Activated CD8-positive, alpha-beta memory T cell treated with anti-CD3 and anti-CD28 coated beads, Interleukin-2, amount 50 U/mL, for 1 hour (primary cell): ENCODE measurements around the gene PRSS33.
A peak's percentile ranks its signal among the peaks of the same experiment; 100 is the strongest.

Experiments
- DNase-seq: peaks from one replicate; pipeline ENCODE4 v3.0.0-alpha.2; 2020; ENCODE audit errors: extremely low read depth

The PRSS33 gene

DNA sequence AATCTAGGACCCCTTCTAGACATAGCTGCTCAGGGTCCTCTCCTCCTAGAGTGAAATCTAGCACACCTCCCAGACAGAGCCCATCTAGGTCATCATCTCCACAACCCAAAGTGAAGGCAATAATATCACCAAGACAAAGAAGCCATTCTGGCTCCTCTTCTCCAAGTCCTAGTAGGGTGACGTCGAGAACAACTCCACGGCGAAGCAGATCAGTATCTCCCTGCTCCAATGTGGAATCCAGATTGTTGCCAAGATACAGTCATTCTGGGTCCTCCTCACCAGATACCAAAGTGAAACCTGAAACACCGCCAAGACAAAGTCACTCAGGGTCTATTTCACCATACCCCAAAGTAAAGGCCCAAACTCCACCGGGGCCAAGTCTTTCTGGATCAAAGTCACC is 24.2 kb downstream of the PRSS33 start:
- DNase-seq: no peak

DNA sequence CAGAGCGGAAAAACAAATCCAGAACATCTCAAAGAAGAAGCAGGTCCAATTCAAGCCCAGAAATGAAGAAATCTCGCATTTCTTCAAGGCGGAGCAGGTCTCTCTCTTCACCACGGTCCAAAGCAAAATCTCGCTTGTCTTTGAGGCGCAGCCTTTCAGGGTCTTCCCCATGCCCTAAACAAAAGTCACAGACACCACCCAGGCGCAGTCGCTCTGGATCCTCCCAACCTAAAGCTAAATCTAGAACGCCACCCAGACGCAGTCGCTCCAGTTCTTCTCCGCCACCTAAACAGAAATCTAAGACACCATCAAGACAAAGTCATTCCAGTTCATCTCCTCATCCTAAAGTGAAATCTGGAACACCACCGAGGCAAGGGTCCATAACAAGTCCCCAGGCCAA is 24.6 kb downstream of the PRSS33 start:
- no peak for DNase-seq

- no peak for DNase-seq
Observed at GRCh38 chr16:2761886-2762583, 25.3 kb downstream of the PRSS33 start.

GRCh38 chr16:2761472-2761871 is 25.9 kb downstream of the PRSS33 start:
- no peak for DNase-seq

DNA sequence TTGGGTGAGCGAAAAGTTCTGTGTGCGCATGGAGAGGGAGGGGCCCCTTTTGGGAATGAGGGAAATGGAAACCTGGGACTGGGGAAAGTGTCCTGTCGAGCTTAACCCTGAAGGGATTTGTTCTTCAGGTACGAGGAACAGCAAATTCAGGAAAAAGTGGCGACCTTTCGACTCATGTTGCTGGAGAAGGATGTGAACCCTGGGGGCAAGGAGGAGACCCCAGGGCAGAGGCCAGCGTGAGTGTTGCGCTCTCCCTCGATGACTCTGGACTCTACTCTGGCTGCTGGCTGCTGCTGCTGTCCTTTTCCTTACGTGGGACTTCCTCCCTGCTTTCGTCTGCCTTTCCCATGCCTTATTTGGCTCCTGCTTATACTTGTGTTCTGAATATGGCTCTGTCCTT is 30.0 kb downstream of the PRSS33 start:
- DNase-seq: no peak

DNA sequence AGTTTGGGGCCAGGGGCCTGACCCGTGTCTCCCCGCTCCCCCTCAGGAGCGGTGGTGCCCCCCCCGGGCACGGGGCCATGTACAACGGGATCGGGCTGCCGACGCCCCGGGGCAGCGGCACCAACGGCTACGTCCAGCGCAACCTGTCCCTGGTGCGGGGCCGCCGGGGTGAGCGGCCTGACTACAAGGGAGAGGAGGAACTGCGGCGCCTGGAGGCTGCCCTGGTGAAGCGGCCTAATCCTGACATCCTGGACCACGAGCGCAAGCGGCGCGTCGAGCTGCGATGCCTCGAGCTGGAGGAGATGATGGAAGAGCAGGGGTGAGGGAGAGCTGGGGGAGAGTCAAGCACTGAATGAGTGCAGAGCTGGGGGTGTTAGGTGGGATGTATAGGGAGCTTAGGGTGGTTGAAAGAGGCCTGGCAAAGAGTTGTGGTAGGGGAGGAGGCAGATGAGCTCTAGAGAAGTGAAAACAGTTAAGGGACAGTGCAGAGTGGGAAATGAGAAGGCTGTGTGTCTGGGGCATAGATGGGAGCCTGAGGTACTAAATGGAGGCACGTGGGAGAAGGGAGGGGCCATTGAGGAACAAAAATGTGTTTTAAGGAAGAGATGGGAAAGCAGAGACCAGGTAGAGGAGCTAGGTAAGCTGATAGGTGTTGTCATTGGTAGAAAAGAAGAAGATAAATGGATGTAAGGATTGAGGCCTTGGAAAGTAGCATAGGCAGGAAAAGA is 30.9 kb downstream of the PRSS33 start:
- no peak for DNase-seq

- no peak for DNase-seq
Observed at GRCh38 chr16:2755158-2755557, 32.2 kb downstream of the PRSS33 start.

GRCh38 chr16:2753733-2754020 is 33.7 kb downstream of the PRSS33 start:
- DNase-seq: no peak

GRCh38 chr16:2752850-2753732 is 34.3 kb downstream of the PRSS33 start:
- DNase-seq: peak; percentile 13

DNA sequence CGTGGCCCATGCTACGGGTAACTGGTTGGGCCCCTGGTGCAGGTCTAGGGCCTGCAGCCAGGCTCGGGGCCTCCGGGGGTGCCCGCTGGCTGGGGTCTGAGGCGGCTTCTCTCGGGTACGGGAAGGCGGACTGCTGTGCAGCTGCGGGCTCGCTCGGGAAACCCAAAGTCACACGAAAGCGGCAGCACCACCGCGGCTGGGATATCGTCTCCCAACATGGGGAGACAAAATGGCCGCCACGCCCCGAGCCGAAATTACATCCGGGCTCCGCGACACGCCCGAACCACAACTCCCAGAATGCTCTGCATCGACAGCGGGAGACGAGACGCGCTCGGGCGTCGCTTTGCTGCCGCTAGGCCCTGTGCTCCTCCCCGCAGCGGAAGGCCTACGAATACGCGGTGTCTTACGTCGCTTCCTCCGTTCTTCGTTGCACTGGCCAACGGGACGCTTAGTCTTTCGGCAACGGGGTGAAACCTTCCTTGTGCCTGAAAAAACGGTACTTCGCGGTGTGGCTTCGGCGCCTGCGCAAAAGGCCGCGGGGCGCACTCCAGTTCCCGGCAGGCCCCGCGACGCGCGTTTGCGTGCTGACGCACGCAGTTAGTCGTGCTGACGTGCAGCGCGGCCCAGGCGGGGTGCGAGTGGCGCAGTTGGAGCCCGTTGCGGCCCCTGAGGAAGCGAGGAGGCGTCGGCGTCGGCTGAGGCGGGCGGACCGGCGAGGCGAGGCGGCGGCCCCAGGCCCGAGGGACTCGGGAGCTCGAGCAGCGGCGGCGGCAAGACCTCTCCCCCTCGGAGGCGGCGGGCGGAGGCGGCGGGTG is 35.1 kb downstream of the PRSS33 start, which contains the start of gene SRRM2:
Gene SRRM2, plus strand, starts transcription at position 604 of the 815 bp plus-strand sequence. CDS start 3,727 bp downstream, outside the sequence.
- peak; percentile 87 for DNase-seq

DNA sequence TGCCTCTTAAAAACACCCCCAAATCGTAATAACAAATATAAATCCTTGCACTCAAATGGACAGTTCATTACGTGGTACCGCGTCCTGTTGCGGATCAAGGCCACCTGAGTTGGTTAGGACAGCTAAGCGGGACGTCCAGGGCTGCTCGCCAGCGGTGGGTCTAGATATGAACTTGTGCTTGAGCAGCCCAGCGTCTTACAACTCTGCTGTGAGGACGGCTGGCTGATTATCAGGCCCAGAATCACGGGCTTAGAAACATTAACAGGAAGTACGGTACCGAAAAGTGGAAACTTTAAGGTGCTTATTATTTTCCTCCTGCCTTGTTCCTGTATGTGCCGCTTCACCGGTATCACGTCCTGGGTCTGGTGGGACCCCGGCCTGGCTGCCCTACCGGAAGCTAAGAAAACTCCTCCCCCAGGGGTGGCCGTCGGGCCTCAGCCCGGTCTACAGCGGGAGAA is 35.8 kb downstream of the PRSS33 start:
- no peak for DNase-seq

DNA sequence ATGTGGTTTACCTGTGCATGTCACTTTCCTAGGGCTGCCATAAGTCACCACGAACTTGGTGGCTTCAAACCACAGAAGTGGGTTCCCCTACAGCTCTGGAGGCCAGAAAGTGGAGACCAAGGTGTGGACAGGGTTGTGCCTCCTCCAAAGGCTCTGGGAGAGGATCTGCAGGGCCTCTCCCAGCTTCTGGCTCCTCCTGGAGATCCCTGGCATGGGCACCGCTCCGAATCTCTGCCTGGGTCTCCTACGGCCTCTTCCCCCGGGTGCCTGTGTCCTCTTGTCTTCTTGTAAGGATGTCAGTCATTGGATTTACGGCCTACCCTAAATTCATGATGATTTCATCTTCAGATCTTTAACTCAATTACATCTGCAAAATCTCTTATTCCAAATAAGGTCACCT is 37.4 kb downstream of the PRSS33 start:
- DNase-seq: no peak

- no peak for DNase-seq
Observed at GRCh38 chr16:2749476-2749875, 37.9 kb downstream of the PRSS33 start.

GRCh38 chr16:2748757-2749455 is 38.5 kb downstream of the PRSS33 start:
- no peak for DNase-seq

DNA sequence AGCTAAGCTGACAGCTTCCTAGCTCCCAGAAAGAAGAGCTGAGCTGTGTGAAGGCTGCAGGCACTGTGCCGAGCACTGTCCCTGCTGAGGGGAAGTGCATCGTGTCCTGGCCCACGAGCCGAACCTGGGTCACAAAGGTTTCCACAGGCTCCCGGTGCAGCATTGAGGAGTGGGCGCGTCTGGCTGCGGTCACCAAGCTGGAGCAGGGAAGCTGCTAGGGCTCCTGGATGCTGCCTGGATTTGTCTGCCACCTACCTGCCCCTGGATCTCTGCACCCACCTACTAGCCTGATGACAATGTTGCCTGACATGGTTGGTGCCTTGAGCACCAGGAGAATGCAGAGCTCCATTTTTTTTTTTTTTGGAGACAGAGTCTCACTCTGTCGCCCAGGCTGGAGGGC is 41.4 kb downstream of the PRSS33 start:
- DNase-seq: no peak

DNA sequence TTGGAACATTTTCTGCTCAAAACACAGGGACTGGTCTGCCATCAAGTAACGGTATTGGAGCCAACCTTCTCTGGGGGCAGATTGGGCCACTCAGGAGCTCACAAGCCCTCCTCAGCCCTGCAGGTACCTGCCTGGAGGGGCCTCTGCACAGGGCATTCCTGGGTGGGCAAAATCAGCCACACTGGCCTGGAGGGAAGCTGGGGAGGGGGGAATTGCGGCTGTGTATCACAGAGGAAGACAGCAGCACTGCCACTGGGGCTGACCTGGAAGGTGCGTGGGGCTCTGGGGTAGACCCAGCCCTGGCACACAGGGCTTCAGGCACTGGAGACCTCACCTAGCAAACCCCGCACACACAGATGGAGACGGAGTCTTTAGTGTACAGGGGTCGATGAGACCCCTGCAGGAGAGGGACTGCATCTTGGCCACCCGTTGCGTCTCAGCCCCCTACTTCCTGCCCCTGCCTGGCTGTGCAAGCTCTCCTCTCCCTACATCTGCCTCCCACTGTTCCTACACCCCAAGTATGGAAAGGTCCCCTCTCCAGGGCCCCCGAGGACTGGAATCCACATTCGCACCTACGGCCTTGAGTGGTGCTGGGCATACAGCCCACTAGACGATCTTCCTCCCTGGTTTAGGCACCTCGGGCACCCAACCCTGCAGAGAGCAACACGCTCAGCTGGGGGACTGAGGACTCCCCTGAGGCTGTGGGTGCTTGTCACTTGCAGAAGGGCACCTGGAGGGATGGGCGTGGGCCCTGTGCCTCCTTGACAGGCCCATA is 42.1 kb downstream of the PRSS33 start:
- no peak for DNase-seq

- DNase-seq: no peak
Observed at GRCh38 chr16:2744711-2745110, 42.6 kb downstream of the PRSS33 start.

DNA sequence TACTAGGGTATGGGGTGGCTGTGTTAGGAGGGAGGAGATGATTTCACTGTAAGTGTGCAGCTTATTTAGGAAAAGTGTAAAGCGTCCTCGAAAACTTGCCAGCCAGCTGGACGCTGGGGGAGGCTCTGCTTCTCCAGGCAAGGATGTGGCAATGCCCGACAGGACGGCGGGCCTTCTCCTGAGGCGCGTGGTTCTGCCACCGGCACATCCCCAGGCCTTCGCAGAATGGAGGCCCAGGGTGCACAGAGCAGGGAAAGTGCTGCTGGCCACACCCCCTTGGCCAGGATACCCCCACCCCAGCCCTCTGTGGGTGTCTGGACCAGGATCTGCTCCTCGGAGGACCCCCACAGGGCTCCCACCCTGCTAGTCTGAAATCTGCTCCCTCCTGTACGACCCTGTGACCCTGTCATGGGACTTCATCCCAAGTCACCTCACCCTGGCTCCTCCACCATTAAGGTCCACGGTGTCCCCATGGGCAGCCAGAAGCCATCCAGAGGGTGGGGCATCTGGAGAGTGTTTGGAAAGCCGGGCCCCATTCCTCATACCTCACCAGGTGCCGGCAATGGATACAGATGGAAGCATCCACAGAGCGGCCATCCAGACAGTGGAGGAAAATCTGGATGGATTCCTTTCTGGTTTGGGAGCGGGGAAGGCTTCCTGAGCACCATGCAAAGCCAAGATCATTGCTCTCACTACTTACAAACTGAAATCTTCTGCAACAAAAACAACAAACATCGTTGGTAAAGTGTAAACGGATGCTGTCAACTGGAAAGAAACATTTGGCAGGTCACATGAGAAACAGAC is 44.2 kb downstream of the PRSS33 start:
- no peak for DNase-seq

- no peak for DNase-seq
Observed at GRCh38 chr16:2742323-2743006, 44.9 kb downstream of the PRSS33 start.
